ENCODE results near the gene ZNF224.

GRCh38 chr19:44107751-44108150 lies 13.6 kb downstream of the ZNF224 start:
- no peak for TF ChIP-seq CTCF (conservative IDR thresholded peaks at IDR 0.05; ENCODE audit: low read depth, low read length)
- no peak for TF ChIP-seq EZH2 (IDR thresholded peaks at IDR 0.05; ENCODE audit: low read length, unreplicated experiment)
